Measurements from ENCODE around the gene NEURL1B.

Gene NEURL1B, protein sequence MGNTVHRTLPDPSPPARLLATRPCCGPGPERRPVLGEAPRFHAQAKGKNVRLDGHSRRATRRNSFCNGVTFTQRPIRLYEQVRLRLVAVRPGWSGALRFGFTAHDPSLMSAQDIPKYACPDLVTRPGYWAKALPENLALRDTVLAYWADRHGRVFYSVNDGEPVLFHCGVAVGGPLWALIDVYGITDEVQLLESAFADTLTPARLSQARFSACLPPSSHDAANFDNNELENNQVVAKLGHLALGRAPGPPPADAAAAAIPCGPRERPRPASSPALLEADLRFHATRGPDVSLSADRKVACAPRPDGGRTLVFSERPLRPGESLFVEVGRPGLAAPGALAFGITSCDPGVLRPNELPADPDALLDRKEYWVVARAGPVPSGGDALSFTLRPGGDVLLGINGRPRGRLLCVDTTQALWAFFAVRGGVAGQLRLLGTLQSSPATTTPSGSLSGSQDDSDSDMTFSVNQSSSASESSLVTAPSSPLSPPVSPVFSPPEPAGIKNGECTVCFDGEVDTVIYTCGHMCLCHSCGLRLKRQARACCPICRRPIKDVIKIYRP

DNA sequence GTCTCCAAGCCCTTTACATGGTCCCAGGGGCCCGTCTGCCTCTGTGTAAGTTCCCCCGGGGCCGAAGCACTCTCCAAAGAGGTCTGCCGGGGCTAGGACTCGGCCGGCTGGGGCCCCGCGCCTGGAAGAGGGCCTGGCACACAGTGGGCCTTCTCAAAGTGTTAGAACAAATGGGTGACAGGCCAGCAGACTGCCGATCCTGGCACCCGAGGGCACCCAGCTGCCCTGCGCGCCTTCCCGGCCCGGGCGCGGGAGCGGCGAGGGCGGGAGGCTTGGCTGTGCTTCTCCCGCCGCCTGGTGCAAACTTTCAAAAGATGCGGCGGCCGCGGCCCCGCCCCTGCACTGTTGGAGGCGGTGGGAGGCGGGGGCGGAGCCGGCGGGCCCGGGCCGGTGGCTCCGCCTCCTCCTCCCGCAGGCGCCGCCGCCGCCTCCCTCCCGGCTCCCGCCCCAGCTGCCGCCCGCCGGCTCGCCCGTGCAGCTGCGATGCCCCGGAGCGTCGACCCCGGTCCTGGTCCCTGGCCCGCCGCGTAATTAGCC is at the start of gene NEURL1B:
NEURL1B (plus strand) TSS at position 442 of the 537 bp plus-strand sequence. CDS start 144 bp downstream, outside the sequence.
- DNase-seq = peak; percentile 72 to 83

DNA sequence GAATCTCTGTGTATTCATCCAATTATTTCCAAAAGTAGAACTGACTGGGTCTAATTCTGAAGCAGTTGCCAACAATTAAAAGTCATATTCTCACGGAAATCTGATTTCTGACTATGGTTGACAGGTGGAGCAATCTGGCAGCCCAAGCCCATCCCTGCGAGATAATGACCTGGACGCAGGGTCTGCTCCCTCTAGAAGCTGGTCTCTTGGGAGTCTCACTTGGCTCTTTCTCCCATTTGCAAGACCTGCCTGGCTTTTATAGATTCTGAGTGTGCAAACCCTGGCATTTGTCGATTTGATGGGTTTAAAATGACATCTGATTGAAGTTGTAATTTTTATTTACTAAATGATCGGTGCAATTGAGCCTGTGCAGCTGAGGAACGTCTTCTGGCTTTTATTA is 49.4 kb upstream of the NEURL1B start:
- DNase-seq = peak in 1 of 2 experiments; percentile 15

DNA sequence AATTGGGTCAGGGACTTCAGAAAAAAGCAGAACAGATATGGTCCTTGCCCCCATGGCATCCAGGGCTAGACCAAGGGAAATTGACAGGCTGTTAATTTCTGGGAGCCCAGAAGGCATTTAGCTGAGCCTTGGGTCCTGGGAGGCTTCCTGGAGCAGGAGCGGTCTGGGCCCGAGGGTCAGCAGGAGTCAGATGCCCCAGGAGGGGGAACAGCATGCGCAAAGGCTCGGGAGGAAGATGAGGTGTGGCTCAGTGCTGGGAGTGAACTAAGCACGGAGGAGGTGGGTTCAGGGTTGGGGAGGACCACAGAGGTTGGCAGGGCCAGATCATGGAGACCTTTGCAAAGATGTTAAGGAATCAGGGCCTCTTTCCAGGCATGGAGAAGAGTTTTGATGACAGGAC is 48.2 kb upstream of the NEURL1B start:
- no peak for DNase-seq

DNA sequence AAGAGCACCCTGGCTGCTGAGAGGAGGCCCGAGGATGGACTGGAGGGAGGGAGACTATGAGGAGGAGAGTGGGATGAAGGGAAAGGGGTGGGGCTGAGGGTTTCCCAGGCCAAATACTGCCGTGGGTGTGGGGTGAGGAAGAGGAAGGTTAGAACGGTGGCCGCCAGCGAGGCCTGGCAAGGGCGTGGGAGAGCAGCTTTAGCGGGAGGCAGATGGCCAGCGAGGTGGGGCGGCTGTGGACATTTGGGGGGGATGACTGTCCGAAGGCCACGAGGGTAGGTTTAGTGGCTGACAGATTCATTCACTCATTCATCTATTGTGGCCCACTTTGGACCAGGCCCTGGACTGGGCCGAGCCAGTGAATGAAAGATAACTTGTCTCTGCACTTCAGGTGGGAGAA is 47.8 kb upstream of the NEURL1B start:
- no peak for DNase-seq

DNA sequence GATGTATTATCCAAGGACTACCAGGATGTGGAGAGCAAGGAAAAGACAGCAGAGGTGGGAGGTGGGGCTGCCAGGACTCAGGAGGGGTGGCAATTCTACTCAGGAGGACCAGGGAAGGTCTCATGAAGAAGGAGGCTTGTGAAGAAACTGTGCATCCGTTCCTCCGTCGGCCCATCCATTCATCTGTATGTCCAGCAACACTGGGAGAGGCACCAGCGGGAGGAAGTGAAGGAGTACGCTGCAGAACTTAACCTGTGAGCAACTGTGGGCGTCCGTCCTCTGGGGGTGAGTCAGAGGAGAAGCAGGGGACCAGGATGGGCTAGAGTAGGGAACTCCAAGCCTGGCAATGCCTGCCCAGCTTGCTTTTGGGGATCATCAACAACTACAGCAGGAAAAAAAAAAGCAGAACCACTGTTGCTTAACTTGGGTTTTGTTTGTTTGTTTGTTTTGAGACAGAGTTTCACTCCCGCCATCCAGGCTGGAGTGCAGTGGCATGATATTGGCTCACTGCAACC is 47.3 kb upstream of the NEURL1B start:
- DNase-seq = no peak

DNA sequence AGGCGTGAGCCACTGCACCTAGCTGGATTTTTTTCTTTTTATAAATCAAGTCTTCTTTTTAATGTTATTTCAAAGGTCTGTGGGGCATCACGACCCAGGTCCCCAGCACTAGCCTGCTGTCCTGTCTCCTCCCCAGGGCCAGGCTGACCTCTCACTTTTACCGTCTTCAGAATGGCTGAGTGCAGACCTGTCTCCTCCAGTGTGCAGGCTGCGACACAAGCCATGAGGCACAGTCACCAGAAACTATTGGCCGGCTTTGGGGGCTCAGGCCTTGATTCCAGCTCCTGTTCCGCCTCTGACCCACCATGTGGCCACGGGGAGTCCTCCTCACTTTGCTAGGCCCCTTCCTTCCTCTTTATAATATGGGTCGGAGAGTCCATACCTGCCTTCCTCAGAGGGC is 46.6 kb upstream of the NEURL1B start:
- no peak for DNase-seq

DNA sequence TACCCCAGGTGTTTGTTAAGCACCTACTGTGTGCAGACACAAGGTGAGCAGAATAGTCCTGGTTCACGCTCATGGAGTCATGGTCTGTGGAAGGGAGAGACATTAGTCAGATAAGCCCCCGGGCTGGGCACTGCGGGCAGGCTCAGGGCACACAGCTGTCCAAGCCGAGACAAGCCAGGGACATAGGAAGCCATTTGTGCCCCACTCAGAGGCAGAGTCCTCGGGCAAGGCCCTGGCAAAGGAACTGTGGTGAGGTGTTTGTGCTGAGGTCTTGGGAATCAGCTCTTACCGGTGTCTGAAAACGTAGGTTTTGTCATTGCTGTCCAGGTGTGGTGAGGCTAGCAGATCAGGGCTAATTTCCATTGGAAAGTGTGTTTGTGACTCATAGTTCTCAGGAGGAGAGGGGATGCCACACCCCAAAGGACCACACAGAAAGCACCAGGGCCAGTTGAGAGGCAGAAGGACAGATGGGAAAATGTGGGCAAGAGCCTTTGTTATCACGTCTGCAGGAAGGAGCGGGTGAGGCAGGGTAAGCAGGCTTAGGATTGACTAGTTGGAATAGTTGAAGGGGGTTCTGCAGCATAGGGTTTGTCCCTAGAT is 46.1 kb upstream of the NEURL1B start:
- peak in 1 of 2 experiments; percentile 36 for DNase-seq

DNA sequence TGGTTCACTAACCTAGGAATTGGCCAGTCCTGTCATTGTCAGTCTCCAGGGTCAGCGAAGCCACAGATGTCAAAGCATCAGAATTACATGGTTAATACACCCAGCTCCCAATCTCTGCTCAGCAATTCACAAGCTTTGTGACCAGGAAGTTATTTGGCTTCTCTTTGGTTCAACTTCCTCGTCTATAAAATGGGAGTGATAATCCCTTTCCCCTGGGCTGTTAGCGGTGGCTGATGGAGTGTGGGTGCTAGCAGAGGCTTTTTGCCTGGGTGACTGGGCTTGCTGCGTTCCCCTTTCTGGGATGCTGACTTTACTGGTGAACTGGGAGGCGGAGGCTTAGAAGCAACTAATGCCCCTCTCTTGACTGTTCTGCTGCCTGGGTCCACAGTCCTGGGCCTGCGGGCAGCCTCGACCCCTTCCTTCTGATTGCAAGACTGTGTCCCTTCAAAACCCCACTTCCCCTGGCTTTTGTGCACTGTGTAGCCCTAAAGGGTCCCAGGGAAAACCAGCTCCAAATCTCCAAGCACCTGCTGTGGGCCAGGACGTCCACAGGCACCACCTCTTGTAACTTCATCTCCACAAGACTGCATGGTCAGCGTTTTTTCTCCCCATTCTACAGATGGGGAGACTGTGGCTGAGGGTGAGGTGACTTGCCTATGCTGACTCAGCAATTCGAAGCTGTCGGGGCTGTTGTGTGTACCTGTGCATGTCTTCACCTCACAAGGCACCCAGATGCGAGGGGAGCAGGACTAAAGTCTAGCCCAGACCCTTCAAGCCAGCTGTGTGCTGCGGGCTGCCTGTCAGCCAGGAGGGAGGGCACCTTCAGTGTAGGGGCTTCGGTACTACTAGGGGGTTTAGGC is 45.2 kb upstream of the NEURL1B start:
- DNase-seq = no peak

DNA sequence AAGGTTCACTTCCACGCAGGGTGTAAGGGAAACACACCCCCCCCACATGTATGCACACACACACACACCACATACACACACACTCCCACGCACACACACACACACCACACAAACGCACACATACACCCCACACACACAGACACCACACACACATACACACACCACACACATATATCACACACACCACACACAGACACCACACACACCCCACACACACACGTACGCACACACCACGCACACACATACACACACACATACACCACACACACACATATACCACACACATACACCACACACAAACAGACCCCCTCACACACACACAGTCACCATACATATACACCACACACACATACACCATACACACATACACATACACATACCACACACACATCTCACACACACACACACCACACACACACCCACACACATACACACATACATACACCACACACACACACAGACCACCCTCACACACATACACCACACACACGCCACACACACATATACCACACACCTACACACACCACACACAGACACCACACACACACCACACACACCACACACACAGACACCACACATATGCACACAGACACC is 44.3 kb upstream of the NEURL1B start:
- DNase-seq = no peak

DNA sequence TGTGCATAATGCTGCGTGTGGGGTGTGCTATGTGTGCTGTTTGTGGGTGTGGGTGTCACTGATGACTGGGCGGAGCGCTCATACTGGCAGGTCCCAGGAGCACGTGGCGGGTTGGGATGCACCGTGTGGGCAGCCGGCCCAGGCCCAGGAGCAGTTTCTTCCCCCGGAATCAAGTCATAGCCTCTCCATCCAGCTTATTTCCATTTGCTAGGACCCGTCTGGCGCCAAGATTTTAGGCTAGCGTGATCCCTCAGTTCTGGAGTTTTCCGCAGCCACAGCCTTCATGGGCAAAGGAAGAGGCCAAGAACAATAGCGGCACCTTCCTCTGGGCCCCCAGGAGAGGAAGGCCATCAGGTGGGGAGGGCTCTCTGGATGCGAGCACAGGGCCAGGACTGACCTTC is 43.3 kb upstream of the NEURL1B start:
- DNase-seq = no peak

DNA sequence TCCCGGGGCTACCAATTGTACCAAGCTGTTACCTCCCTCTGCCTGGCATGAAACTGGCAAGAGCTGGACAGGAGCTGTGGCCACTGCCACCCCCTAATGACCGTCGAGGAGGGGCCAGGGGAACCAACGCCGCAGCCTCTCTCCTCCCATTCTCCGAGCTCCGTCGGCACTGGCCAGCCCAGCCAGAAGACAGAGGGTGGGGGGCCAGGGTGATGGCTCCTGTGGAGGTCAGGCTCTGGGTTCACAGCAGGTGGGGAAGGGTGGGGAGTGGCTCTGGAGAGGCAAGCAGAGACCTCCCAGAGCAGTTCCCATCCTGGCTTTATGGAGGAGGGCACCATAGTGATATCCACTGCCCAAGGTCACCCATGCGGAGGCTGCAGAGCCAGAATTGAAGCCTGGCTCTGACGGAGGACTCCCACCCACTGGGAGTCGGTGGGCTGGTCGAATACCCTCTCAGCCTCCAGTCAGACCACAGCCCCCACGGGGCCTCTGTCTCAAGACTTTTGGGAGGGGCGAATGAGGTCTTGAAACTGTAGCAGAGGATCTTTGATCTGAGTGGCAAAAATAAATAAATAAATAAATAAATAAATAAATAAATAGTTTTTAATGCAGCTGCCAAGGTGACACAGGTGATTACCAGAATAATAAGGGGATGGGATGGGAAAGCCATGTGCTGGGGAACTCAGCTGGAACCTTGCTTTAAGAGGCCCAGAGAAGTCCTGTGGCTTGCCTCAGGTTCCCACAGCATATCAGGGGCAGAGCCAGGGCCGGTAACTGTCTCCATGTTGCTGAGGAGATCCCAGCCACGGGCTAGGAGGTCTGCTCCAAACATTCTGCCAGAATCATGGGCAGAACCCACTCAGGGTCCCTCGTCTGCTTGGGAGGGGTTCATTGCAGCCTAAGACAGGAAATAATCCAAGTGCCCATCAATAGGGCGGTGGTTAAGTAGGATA is 42.5 kb upstream of the NEURL1B start:
- DNase-seq = no peak

DNA sequence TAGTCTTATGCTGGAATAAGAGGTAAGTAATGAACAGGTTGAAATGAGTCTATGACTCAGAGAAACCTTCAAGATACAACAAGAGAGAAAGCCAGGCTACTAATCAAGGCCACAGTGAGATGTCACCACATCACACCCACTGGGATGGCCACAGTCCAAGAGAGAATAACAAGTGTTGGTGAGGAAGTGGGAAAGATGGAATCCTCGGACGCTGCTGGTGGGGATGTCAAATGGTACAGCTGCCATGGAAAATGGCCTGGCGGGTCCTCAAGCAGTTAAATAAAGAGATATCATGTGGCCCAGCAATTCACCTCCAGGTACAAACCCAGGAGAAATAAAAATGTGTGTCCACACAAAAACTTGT is 41.9 kb upstream of the NEURL1B start:
- DNase-seq = no peak

DNA sequence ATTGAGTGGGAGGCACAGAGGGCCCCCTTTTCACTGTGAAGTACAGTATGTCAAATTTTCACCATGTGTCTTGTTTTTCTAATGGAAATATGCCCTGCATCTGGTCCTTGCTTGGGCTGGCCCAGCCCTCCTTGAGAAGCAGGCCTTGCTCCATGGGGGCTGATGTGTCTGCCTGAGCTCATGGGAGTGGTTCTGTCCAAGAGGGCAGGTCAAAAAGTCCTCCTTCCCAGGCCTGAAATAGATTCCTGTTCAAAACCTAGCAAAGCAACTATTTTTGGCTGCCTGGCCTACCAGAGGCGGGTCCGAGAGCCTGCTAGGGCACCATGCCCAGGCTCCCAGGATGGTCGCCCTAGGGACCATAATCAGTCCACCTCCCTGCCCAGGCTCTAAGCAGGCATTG is 40.5 kb upstream of the NEURL1B start:
- DNase-seq = peak; percentile 23 to 75

DNA sequence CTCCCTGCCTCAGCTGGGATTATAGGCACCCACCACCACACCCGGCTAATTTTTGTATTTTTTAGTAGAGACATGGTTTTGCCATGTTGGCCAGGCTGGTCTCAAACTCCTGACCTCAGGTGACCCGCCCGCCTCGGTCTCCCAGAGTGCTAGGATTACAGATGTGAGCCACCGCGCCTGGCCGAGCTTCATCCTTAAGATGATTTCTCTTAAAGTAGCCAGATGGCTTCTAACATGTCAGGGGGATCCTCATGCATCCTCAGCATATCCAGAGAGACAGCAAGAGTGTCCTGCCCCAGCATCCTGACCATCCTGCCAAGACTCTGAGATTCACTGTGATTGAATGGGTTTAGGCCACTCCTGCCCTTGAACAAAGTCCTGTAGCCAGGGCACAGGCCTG is 39.5 kb upstream of the NEURL1B start:
- DNase-seq = peak; percentile 17 to 79

DNA sequence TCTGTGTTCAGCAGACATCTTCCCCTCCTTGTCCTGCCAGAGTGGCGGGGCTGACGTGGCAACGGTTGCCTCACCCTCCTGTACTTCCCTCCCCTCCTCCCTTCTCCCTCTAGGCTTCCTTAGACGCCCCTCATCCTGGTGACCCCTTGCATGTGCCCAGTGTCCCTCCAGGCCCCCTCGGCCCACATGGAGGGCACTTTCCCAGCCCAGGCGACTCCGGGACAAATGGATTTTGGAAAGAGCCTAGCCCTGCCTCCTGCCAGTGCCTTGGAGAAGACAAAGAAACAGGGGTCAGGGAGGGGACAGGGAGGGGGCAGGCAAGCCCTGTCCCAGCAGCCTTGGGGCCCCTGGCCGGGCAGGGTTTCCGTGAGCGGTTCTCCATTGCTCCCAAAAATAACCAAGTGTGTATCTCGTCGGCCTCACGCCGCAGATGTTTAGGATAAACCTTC is 38.3 kb upstream of the NEURL1B start:
- no peak for DNase-seq

DNA sequence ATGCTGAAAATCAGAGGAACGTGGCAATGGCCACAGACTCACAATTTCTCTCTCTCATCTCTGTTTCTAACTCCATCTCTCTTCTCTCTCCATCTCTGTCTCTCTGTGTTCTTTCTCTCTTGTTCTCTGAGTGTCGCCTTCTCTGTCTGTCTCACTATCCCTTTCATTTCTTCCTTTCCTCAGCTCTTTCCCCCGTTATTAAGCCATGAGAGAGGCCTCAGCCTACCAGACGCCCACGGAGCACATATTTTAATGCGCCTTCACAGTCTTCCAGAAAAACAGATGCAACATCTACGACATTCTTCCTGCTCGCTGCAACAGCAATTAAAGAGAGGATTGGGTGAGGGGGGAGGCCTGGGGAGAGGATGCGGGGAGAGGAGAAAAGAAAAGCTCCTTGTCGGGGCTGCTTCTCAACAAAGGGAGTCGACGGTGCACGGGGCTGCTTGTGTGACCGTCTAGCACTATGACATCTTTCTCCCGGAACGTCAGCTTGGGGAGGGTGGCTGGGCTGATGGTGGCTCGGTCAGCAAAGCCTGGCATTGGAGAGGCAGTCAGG is 37.7 kb upstream of the NEURL1B start:
- DNase-seq = no peak

DNA sequence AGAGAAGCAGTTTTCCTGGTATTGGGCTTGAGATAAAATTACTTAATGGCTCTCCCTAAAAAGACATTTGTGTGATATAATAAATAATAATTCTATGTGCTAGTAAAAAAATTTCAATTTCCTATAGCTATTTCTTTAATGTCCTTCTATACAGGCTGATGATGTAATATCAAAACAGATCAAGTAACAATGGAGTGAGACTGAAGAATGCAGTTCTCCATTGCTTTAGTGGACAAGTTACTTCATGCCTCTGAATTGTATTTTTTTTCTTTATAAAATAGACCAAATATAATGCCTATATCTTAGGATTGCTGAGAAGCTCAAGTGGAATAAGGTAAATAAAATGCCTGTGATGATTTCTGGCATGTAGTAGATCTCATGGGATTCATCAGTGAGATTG is 35.6 kb upstream of the NEURL1B start:
- DNase-seq = no peak

DNA sequence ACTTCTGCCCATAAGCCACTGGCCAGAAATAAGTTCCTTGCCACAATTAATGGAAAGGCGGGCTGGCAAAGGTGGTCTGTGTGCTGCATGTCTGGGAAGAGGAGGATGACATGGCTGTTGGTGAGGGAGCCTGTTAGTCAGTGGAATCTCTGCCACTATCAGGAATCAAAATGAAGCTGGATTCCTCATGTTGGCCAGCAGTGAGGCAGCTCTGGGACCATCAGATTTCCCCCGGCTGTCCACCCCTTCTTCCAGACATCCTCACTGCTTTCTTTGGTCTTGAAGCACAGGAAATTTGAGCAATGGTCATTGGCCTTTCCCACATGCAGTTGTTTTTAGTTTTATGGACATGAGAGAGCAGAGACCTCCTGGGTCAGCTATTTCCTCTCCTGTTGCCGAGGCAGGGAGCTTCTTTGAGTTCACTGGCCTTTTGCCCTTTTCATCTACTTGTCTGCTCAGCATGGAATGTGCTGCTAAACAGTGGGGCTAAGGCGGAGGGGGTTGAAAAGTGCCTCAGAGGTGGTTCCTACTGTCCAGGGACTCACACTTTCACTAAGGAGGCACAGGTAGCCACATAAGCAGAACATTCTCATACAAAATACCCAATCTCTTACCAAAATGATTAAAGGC is 34.8 kb upstream of the NEURL1B start:
- DNase-seq = no peak

DNA sequence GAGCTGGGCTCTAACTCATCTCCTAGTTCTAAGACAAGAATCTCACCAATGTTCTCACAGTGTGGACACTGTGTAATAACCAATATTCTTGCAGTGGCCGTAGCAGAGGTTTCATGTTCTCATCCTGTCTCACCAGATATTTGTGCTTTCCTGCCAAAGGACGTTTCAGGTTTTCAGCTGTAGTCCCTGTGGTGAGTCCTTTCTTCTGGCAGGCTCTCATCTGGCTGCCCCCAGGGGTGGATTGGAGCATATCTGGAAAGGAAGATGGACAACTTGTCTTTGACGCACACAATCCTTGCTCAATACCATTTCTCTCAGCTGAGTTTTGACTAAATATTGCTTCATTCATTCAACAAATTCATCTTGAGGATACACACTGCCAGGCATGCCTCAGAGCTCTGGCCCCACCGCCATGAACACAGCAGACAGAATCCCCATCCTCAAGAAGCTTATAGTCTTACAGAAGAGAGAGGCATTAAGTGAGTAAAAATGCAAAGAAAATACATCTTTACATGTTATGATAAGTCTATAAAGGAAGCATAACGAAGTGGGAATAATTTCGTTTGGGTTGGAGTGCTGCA is 33.8 kb upstream of the NEURL1B start:
- no peak for DNase-seq

DNA sequence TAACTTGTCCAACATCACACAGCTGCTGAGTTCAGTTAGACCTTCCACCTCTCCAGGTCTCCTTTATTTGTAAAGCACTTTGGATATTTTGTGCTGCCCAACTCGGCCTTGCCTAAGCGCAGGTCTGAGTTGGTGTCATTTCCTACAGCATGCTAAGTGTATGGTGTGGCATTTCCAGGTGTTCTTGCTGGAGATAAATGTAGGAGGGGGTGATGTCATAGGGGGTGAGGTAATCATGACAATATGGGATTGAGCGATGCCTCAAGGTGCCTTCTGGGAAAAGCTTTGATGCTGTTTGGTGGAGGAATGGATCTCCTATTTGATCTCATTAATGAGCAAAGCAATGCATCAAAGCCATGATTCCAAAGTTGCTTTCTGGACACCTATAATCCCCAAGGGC is 32.3 kb upstream of the NEURL1B start:
- no peak for DNase-seq
